Measurements from ENCODE around the gene TSTD1. TPM values are rescaled to one million over a fixed set of nuclear protein-coding genes. Genes with fewer than 3 reads are reported as not detected.

TSTD1 gene
- polyA plus RNA-seq, 1 experiment, result 0.26 TPM

DNA sequence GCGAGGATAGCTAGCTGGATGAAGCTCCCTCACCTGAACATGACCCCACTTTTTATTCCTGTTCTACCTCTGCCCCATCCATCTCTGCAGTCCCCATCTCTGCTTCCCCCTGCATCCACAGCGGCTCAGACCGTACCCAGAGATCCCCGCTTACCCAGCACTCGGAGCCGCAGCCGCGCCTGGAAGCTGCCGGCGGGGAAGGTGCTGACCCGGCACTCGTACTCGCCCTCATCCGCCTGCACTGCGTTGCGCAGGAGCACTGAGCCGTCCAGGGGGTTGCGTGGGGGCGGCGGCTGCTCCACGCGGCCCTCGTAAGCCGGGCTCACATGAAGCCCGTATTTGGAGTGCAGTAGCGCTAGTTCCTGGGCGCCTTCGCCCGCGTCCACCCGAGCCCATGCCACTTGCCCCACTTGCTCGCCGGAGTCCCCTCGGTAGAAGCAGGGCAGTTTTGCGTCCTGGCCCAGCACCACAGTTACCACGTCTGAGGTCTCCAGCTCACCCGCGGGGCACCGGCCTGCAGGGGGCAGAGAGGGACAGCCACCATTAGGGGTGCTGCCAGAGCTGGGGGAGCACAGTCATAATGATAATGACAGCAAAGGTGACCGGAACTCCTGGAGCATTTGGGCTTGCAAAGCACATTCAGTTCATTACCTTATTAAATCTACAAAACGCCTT is 40.8 kb upstream of the TSTD1 start:
- H3K27me3 ChIP-seq (ENCODE audit: control insufficient read depth, insufficient read depth, low read length), result no peaks in the 10 kb centered on the region
- POLR2A ChIA-PET, result no interaction called here
- H3K36me3 ChIP-seq (ENCODE audit: control insufficient read depth, insufficient read depth, low read length), result no peaks in the 10 kb centered on the region
- H3K4me3 ChIP-seq (ENCODE audit: low read depth, low read length), result no peak overlapping the region
- TF ChIP-seq, protein P1, sequence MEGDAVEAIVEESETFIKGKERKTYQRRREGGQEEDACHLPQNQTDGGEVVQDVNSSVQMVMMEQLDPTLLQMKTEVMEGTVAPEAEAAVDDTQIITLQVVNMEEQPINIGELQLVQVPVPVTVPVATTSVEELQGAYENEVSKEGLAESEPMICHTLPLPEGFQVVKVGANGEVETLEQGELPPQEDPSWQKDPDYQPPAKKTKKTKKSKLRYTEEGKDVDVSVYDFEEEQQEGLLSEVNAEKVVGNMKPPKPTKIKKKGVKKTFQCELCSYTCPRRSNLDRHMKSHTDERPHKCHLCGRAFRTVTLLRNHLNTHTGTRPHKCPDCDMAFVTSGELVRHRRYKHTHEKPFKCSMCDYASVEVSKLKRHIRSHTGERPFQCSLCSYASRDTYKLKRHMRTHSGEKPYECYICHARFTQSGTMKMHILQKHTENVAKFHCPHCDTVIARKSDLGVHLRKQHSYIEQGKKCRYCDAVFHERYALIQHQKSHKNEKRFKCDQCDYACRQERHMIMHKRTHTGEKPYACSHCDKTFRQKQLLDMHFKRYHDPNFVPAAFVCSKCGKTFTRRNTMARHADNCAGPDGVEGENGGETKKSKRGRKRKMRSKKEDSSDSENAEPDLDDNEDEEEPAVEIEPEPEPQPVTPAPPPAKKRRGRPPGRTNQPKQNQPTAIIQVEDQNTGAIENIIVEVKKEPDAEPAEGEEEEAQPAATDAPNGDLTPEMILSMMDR (IDR thresholded peaks at IDR 0.05; ENCODE audit: insufficient read depth, low read depth, low read length), result no peak
- DNase-seq (ENCODE audit: low read depth), result no peak
- CTCF ChIA-PET, result interaction anchor here (0.7 to 12.3 kb wide), 4 partner anchors 10 to 89 kb away, joined by 3 to 132 read pairs (median 5); partner anchors contain the start of genes ARHGAP30 and KLHDC9

DNA sequence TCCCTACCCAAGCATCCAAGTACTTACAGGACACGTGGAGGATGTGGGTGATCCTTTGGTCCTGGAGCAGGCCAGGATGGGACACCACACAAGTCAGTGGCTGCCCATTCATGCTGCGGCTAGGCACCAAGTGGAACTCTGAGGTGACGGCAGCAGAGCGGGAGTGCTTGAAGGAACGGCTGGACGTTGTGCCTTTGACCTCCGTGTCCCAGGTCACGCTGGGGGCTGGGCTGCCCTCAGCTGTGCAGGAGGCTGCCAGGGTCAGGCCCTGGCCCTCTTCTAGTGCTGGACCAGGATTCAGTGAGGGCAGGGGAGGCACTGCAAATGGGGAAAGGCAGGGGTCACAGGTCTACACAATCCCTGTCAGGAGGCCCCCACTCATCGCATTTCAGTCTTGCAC is 38.7 kb upstream of the TSTD1 start:
- Histone ChIP-seq H3K4me3 (ENCODE audit: low read depth, low read length) (no peak overlapping the region), H3K36me3 (ENCODE audit: control insufficient read depth, insufficient read depth, low read length) (no peaks in the 10 kb centered on the region), H3K27me3 (ENCODE audit: control insufficient read depth, insufficient read depth, low read length) (no peaks in the 10 kb centered on the region)
- TF ChIP-seq, protein P1 (IDR thresholded peaks at IDR 0.05; ENCODE audit: insufficient read depth, low read depth, low read length), result no peak
- ChIA-PET CTCF (interaction anchor here (12.3 kb wide), 1 partner anchor 19 kb away, joined by 132 read pairs; the partner anchor contains the start of gene KLHDC9), POLR2A (no interaction called here)
- no peak for DNase-seq (ENCODE audit: low read depth)

DNA sequence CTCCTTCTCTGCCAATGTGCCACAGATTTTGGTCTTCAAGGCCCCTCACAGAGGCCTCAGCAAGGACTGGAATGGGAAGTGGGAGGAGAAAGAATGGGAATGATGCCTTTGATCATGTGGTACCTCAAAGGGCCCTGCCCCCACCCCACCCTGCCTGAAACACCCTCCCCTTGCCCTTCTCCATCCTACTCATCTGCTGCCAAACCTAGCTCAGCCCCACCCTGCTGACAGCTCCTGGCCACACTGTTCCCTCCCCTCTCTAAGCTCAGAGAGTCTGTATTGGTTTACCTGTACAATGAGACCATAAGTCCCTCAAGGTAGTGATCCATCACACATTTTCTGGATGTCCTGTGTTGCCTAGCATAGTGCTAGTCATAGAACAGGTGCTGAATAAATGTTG is 37.6 kb upstream of the TSTD1 start:
- ChIA-PET CTCF (interaction anchor here (12.3 kb wide), 1 partner anchor 20 kb away, joined by 132 read pairs; the partner anchor contains the start of gene KLHDC9), POLR2A (no interaction called here)
- H3K27me3 ChIP-seq (ENCODE audit: control insufficient read depth, insufficient read depth, low read length), result no peaks in the 10 kb centered on the region
- TF ChIP-seq, protein P1 (IDR thresholded peaks at IDR 0.05; ENCODE audit: insufficient read depth, low read depth, low read length), result no peak
- H3K36me3 ChIP-seq (ENCODE audit: control insufficient read depth, insufficient read depth, low read length), result no peaks in the 10 kb centered on the region
- no peak overlapping the region for H3K4me3 ChIP-seq (ENCODE audit: low read depth, low read length)
- no peak for DNase-seq (ENCODE audit: low read depth)

DNA sequence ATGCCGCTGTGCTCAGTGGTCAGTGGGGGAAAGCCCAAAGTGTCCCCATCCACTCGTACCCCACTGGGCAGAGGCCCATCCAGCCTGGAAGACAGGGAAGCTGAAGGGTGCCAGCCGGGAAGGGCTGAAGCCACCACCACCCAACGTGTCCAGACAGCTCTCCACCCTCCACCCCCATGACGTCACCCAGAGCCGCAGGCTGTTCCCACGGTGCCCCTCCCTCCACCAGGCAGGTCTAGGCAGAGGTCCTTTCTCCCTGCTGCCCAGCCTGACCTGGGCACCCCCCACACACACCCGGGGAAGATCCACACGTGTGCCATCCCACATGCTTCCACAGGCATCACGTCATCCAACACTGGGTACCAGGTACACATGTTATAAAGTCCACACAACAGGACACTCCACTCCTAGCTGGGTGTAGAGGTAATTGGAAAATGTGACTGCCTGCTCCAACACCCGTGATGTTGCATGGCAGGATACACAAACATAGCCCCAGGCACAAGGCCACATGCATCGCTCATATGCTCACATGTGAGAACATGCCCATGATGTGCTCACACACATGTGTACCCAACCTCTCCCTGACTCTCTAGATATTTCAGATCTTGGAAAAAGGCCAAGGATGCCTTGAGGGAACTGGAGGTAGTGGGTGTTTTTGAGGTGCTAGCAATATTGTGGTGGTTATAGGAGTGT is 36.1 kb upstream of the TSTD1 start:
- DNase-seq (ENCODE audit: low read depth), result no peak
- no peaks in the 10 kb centered on the region for H3K27me3 ChIP-seq (ENCODE audit: control insufficient read depth, insufficient read depth, low read length)
- H3K4me3 ChIP-seq (ENCODE audit: low read depth, low read length), result no peak overlapping the region
- ChIA-PET CTCF (interaction anchor here (12.3 kb wide), 1 partner anchor 22 kb away, joined by 132 read pairs; the partner anchor contains the start of gene KLHDC9), POLR2A (no interaction called here)
- no peaks in the 10 kb centered on the region for H3K36me3 ChIP-seq (ENCODE audit: control insufficient read depth, insufficient read depth, low read length)
- TF ChIP-seq, protein P1 (IDR thresholded peaks at IDR 0.05; ENCODE audit: insufficient read depth, low read depth, low read length), result no peak

DNA sequence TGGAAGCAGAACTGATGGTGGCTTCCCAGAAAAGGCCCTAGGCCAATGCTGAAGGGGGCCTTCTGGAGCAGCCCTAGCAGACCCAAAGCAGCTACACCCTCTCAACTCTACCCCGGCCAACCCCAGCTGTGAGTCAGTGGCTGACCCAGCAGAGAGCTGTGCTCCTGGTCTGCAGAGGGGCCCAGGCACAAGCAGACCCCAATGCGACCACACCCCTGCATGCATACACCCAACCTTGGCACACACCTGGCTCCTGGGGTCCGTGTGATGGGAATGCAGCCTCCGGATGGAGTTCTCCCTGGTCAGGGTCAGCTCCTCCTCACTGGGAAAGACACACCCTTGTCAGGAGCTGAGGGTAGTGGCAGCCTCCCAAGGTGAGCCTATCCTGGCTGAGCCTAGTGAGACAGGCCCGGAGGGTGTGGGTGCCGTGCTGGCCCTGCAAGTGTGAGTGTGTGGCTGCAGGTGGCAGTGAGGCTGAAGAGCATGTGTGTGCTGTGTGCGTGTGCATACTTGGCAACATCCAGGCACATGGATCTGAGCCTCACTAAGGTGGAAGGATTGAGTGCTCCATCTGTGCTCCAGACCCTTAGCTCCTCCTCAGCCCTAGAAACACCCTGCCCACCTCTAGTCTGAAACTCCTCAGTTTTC is 34.8 kb upstream of the TSTD1 start:
- TF ChIP-seq, protein P1 (IDR thresholded peaks at IDR 0.05; ENCODE audit: insufficient read depth, low read depth, low read length), result no peak
- no peak for DNase-seq (ENCODE audit: low read depth)
- ChIA-PET CTCF (interaction anchor here (1.0 to 12.3 kb wide), 3 partner anchors 23 to 86 kb away, joined by 3 to 132 read pairs (median 5); partner anchors contain the start of gene KLHDC9), POLR2A (no interaction called here)
- Histone ChIP-seq H3K4me3 (ENCODE audit: low read depth, low read length) (no peak overlapping the region), H3K27me3 (ENCODE audit: control insufficient read depth, insufficient read depth, low read length) (no peaks in the 10 kb centered on the region), H3K36me3 (ENCODE audit: control insufficient read depth, insufficient read depth, low read length) (no peaks in the 10 kb centered on the region)

Measured in BJ (cell line).